GM10847 (cell line): ENCODE results near the gene BPIFA2.

Experiments used
- POLR2A ChIP-seq: IDR thresholded peaks from 2 replicates; pipeline ENCODE4 v1.6.1; 2011; ENCODE audit not compliant: insufficient read length; ENCODE audit errors: extremely low read depth

Gene BPIFA2

GRCh38 chr20:33167859-33168258 lies at the start of gene BPIFA2:
BPIFA2 (plus strand) TSS chr20:33168159; CDS start chr20:33169146, 987 bp downstream.
- TF ChIP-seq POLR2A: no peak

GRCh38 chr20:33119725-33120720 lies 47.9 kb upstream of the BPIFA2 start:
- TF ChIP-seq POLR2A: no peak

- TF ChIP-seq POLR2A: no peak
Observed at GRCh38 chr20:33120934-33121333, 47.0 kb upstream of the BPIFA2 start.

- TF ChIP-seq POLR2A: no peak
Observed at GRCh38 chr20:33124261-33124660, 43.7 kb upstream of the BPIFA2 start.

GRCh38 chr20:33124994-33125393 lies 43.0 kb upstream of the BPIFA2 start:
- no peak for TF ChIP-seq POLR2A

GRCh38 chr20:33125983-33126382 lies 42.0 kb upstream of the BPIFA2 start:
- no peak for TF ChIP-seq POLR2A

GRCh38 chr20:33127422-33128097 lies 40.4 kb upstream of the BPIFA2 start:
- TF ChIP-seq POLR2A: no peak

GRCh38 chr20:33130568-33131061 lies 37.3 kb upstream of the BPIFA2 start:
- no peak for TF ChIP-seq POLR2A

- TF ChIP-seq POLR2A: no peak
Observed at GRCh38 chr20:33131949-33132473, 35.9 kb upstream of the BPIFA2 start.

GRCh38 chr20:33132513-33133372 lies 35.2 kb upstream of the BPIFA2 start:
- no peak for TF ChIP-seq POLR2A

GRCh38 chr20:33133373-33133941 lies 34.5 kb upstream of the BPIFA2 start:
- no peak for TF ChIP-seq POLR2A

- TF ChIP-seq POLR2A: no peak
Observed at GRCh38 chr20:33137195-33137594, 30.8 kb upstream of the BPIFA2 start.

GRCh38 chr20:33139467-33139866 lies 28.5 kb upstream of the BPIFA2 start:
- TF ChIP-seq POLR2A: no peak

GRCh38 chr20:33145521-33145920 lies 22.4 kb upstream of the BPIFA2 start:
- TF ChIP-seq POLR2A: no peak
